ENCODE measurements around the gene MCHR1. TPM values are rescaled to one million over a fixed set of nuclear protein-coding genes. Genes with fewer than 3 reads are reported as not detected.

MCHR1 gene
- total and polyA plus RNA-seq, 2 of the 13 experiments (the other 11 are each of a cell fraction or from before 2014, with no cell fraction given): 0.40 to 0.83 TPM

DNA sequence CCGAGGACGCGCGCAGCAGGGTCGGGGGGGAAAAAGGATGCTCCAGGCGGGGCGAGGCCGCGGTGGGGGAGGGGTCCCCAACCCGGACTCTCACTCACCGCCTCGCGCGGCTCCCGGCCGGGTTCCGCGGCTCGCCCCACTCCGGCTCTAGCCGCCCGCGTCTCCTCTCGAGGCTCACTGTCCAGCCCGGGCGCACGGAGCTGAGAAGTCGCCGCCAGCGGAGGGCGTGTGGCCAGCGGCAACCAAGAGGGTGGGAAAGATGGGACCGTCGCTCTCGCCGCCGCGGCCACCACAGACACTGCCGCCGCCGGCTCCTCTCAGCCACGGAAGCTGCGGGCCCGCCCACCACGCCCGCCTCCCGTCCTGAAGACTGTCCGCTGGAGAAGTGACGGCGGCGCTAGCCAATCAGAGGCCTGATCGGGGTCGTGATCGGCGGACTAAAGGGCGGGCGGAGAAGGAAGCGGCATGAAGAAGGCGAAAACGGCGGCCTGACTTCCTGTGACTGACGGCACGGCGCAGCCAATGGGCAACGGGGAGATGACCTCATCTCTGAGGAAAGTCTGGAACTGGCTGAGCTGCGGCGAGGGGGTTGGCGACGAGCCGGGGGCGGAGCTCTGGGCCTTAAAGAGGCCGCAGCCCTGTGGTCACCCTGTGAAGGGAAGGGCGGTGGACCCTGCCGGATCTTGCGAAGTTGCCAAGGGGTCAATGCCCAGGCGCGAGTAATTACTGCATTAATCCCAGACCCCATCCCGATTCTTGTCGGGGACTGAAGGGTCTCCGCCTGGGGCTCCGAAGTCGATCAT lies 42.7 kb upstream of the MCHR1 start, which contains the start of gene MRTFA (continued):
- no peak for TF ChIP-seq ZFP36 (IDR thresholded peaks at IDR 0.05; ENCODE audit: borderline replicate concordance, low read depth, low read length, partially characterized antibody)
- TF ChIP-seq, protein P1, sequence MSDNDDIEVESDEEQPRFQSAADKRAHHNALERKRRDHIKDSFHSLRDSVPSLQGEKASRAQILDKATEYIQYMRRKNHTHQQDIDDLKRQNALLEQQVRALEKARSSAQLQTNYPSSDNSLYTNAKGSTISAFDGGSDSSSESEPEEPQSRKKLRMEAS (IDR thresholded peaks at IDR 0.05): peak; percentile 77
- no peak for TF ChIP-seq STAT5B (CRISPR knock-in tag; IDR thresholded peaks at IDR 0.05)
- TF ChIP-seq HOXA5 (CRISPR knock-in tag; IDR thresholded peaks at IDR 0.05): peak; percentile 51
- TF ChIP-seq ATM (IDR thresholded peaks at IDR 0.05; ENCODE audit: borderline replicate concordance): no peak
- TF ChIP-seq, protein P2, sequence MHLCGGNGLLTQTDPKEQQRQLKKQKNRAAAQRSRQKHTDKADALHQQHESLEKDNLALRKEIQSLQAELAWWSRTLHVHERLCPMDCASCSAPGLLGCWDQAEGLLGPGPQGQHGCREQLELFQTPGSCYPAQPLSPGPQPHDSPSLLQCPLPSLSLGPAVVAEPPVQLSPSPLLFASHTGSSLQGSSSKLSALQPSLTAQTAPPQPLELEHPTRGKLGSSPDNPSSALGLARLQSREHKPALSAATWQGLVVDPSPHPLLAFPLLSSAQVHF (CRISPR knock-in tag; IDR thresholded peaks at IDR 0.05): no peak
- TF ChIP-seq NR2F6 (IDR thresholded peaks at IDR 0.05): no peak
- TF ChIP-seq NR2F6 (CRISPR knock-in tag; IDR thresholded peaks at IDR 0.05): no peak; the same call in 1 of the 2 replicates
- TF ChIP-seq ZNF660 (CRISPR knock-in tag; IDR thresholded peaks at IDR 0.05; ENCODE audit: borderline replicate concordance, low read depth): no peak
- TF ChIP-seq, protein P3, sequence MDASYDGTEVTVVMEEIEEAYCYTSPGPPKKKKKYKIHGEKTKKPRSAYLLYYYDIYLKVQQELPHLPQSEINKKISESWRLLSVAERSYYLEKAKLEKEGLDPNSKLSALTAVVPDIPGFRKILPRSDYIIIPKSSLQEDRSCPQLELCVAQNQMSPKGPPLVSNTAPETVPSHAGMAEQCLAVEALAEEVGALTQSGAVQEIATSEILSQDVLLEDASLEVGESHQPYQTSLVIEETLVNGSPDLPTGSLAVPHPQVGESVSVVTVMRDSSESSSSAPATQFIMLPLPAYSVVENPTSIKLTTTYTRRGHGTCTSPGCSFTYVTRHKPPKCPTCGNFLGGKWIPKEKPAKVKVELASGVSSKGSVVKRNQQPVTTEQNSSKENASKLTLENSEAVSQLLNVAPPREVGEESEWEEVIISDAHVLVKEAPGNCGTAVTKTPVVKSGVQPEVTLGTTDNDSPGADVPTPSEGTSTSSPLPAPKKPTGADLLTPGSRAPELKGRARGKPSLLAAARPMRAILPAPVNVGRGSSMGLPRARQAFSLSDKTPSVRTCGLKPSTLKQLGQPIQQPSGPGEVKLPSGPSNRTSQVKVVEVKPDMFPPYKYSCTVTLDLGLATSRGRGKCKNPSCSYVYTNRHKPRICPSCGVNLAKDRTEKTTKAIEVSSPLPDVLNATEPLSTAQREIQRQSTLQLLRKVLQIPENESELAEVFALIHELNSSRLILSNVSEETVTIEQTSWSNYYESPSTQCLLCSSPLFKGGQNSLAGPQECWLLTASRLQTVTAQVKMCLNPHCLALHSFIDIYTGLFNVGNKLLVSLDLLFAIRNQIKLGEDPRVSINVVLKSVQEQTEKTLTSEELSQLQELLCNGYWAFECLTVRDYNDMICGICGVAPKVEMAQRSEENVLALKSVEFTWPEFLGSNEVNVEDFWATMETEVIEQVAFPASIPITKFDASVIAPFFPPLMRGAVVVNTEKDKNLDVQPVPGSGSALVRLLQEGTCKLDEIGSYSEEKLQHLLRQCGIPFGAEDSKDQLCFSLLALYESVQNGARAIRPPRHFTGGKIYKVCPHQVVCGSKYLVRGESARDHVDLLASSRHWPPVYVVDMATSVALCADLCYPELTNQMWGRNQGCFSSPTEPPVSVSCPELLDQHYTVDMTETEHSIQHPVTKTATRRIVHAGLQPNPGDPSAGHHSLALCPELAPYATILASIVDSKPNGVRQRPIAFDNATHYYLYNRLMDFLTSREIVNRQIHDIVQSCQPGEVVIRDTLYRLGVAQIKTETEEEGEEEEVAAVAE (CRISPR knock-in tag; IDR thresholded peaks at IDR 0.05; ENCODE audit: borderline replicate concordance): 0 out of 2 replicates have a peak, but pooled peaks have one; percentile 18
- TF ChIP-seq ELF1 (CRISPR knock-in tag; IDR thresholded peaks at IDR 0.05): peak; percentile 92
- TF ChIP-seq HNF4A (CRISPR knock-in tag; IDR thresholded peaks at IDR 0.05): 0 out of 2 replicates have a peak, but pooled peaks have one; percentile 10
- TF ChIP-seq, protein P4, sequence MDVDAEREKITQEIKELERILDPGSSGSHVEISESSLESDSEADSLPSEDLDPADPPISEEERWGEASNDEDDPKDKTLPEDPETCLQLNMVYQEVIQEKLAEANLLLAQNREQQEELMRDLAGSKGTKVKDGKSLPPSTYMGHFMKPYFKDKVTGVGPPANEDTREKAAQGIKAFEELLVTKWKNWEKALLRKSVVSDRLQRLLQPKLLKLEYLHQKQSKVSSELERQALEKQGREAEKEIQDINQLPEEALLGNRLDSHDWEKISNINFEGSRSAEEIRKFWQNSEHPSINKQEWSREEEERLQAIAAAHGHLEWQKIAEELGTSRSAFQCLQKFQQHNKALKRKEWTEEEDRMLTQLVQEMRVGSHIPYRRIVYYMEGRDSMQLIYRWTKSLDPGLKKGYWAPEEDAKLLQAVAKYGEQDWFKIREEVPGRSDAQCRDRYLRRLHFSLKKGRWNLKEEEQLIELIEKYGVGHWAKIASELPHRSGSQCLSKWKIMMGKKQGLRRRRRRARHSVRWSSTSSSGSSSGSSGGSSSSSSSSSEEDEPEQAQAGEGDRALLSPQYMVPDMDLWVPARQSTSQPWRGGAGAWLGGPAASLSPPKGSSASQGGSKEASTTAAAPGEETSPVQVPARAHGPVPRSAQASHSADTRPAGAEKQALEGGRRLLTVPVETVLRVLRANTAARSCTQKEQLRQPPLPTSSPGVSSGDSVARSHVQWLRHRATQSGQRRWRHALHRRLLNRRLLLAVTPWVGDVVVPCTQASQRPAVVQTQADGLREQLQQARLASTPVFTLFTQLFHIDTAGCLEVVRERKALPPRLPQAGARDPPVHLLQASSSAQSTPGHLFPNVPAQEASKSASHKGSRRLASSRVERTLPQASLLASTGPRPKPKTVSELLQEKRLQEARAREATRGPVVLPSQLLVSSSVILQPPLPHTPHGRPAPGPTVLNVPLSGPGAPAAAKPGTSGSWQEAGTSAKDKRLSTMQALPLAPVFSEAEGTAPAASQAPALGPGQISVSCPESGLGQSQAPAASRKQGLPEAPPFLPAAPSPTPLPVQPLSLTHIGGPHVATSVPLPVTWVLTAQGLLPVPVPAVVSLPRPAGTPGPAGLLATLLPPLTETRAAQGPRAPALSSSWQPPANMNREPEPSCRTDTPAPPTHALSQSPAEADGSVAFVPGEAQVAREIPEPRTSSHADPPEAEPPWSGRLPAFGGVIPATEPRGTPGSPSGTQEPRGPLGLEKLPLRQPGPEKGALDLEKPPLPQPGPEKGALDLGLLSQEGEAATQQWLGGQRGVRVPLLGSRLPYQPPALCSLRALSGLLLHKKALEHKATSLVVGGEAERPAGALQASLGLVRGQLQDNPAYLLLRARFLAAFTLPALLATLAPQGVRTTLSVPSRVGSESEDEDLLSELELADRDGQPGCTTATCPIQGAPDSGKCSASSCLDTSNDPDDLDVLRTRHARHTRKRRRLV (CRISPR knock-in tag; IDR thresholded peaks at IDR 0.05): no peak; the same call in 1 of the 2 replicates
- no peak for TF ChIP-seq RBM22 (optimal IDR thresholded peaks at IDR 0.05; ENCODE audit: low read length)
- TF ChIP-seq ZZZ3 (CRISPR knock-in tag; IDR thresholded peaks at IDR 0.05; ENCODE audit: borderline replicate concordance): no peak
- TF ChIP-seq KLF13 (CRISPR knock-in tag; IDR thresholded peaks at IDR 0.05): no peak; the same call in 1 of the 2 replicates
- no peak for TF ChIP-seq ZNF383 (CRISPR knock-in tag; IDR thresholded peaks at IDR 0.05; ENCODE audit: borderline replicate concordance)
- TF ChIP-seq JUNB (CRISPR knock-in tag; IDR thresholded peaks at IDR 0.05; ENCODE audit: borderline replicate concordance): no peak
- TF ChIP-seq ZNF773 (CRISPR knock-in tag; IDR thresholded peaks at IDR 0.05; ENCODE audit: borderline replicate concordance): no peak; the same call in 1 of the 2 replicates

All from HepG2 (cell line).